ENCODE results near the gene TNS1. TPM values are rescaled to one million over a fixed set of nuclear protein-coding genes. Genes with fewer than 3 reads are reported as not detected.

Gene TNS1
- total and polyA plus RNA-seq, 2 experiments from 2014 or later = 16.2 to 27.6 TPM

- WGBS (ENCODE audit: low lambda C conversion rate, missing lambda C conversion rate) = 90% methylated on average over 15 of the region's 15 CpGs
- no peaks in the 10 kb centered on the region for H3K79me2 ChIP-seq
- no peaks in the 10 kb centered on the region for H3K36me3 ChIP-seq (replicated peaks; ENCODE audit: insufficient read depth, low read depth)
- no peaks in the 10 kb centered on the region for H3K9me3 ChIP-seq (ENCODE audit: low read depth)
- H3K4me2 ChIP-seq = no peak overlapping the region
- no peaks in the 10 kb centered on the region for H3K4me1 ChIP-seq (ENCODE audit: insufficient read depth)
- H3K4me3 ChIP-seq = no peak overlapping the region
- no peaks in the 10 kb centered on the region for H4K20me1 ChIP-seq (ENCODE audit: insufficient read depth, poor library complexity, severe bottlenecking)
- no peak overlapping the region for H3K27ac ChIP-seq
- no peak for DNase-seq (ENCODE audit: low spot score)
- no peak overlapping the region for H2AFZ ChIP-seq
- H3K9me2 ChIP-seq (replicated peaks; ENCODE audit: insufficient read depth) = no peaks in the 10 kb centered on the region
- TF ChIP-seq EZH2 (IDR thresholded peaks at IDR 0.05; ENCODE audit: borderline replicate concordance) (no peak), CTCF (IDR thresholded peaks at IDR 0.05; ENCODE audit: poor library complexity) (no peak)
- no peaks in the 10 kb centered on the region for H3K27me3 ChIP-seq
Measured at GRCh38 chr2:217799563-217800432, 203.0 kb downstream of the TNS1 start.

GRCh38 chr2:217798743-217799562 is 203.8 kb downstream of the TNS1 start:
- no peak for DNase-seq (ENCODE audit: low spot score)
- Histone ChIP-seq H3K4me2 (no peak overlapping the region), H3K27ac (no peak overlapping the region), H3K27me3 (no peaks in the 10 kb centered on the region), H4K20me1 (ENCODE audit: insufficient read depth, poor library complexity, severe bottlenecking) (no peaks in the 10 kb centered on the region), H2AFZ (no peak overlapping the region), H3K9me3 (ENCODE audit: low read depth) (no peaks in the 10 kb centered on the region), H3K36me3 (replicated peaks; ENCODE audit: insufficient read depth, low read depth) (no peaks in the 10 kb centered on the region), H3K4me3 (no peak overlapping the region), H3K4me1 (ENCODE audit: insufficient read depth) (no peaks in the 10 kb centered on the region), H3K9me2 (replicated peaks; ENCODE audit: insufficient read depth) (no peaks in the 10 kb centered on the region), H3K79me2 (no peaks in the 10 kb centered on the region)
- 90% methylated on average over 14 of the region's 14 CpGs for WGBS (ENCODE audit: low lambda C conversion rate, missing lambda C conversion rate)
- TF ChIP-seq EZH2 (IDR thresholded peaks at IDR 0.05; ENCODE audit: borderline replicate concordance) (no peak), CTCF (IDR thresholded peaks at IDR 0.05; ENCODE audit: poor library complexity) (no peak), EZH2phosphoT487 (IDR thresholded peaks at IDR 0.05; ENCODE audit: low read depth, severe bottlenecking, unreplicated experiment) (no peak)

- Histone ChIP-seq H4K20me1 (ENCODE audit: insufficient read depth, poor library complexity, severe bottlenecking) (no peaks in the 10 kb centered on the region), H2AFZ (no peak overlapping the region), H3K79me2 (no peaks in the 10 kb centered on the region), H3K9me2 (replicated peaks; ENCODE audit: insufficient read depth) (no peaks in the 10 kb centered on the region), H3K4me3 (no peak overlapping the region), H3K4me1 (ENCODE audit: insufficient read depth) (no peaks in the 10 kb centered on the region), H3K27ac (no peak overlapping the region), H3K4me2 (no peak overlapping the region), H3K9me3 (ENCODE audit: low read depth) (no peaks in the 10 kb centered on the region), H3K27me3 (no peaks in the 10 kb centered on the region), H3K36me3 (replicated peaks; ENCODE audit: insufficient read depth, low read depth) (no peaks in the 10 kb centered on the region)
- DNase-seq (ENCODE audit: low spot score) = no peak
- WGBS (ENCODE audit: low lambda C conversion rate, missing lambda C conversion rate) = 95% methylated on average over 7 of the region's 7 CpGs
- no peak for TF ChIP-seq EZH2phosphoT487 (IDR thresholded peaks at IDR 0.05; ENCODE audit: low read depth, severe bottlenecking, unreplicated experiment)
- TF ChIP-seq CTCF (IDR thresholded peaks at IDR 0.05; ENCODE audit: poor library complexity) = no peak
- no peak for TF ChIP-seq EZH2 (IDR thresholded peaks at IDR 0.05; ENCODE audit: borderline replicate concordance)
Measured at GRCh38 chr2:217798191-217798590, 204.6 kb downstream of the TNS1 start.

Data from hepatocyte (in vitro differentiated cells).